ENCODE data around the gene RNF208.

RNF208 gene

DNA sequence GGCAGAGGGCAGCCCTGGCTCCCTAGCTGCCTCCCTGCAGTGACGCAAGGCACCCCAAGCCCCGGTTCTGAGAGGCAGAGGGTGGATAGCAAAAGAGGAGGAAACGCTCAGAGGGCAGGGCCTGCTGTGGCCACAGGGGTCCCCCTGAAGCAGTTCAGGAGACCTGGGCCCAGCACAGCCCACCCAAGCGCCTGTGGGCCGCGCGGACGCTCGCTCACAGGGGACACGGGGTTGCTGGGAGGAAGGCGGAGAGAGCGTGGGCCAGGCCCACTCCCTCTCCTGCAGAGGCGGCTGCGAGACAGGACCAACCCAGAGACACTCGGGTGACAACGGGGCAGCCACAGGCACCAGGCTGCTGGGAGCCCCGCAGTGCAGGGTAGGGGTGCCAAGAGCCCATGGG lies 42.3 kb downstream of the RNF208 start:
- no peak overlapping the region for H3K4me3 ChIP-seq (ENCODE audit: insufficient read depth in 1 of 2, low read depth in 1 of 2, low read length in 2 of 2)
- H2AK5ac ChIP-seq (ENCODE audit: low read length, severe bottlenecking): no peak overlapping the region
- peaks cover 0 to 4% of the 10 kb centered on the region in 2 experiments for H3K27me3 ChIP-seq (ENCODE audit: control insufficient read depth in 1 of 2, insufficient read depth in 1 of 2, low read length in 2 of 2)
- no peaks in the 10 kb centered on the region for H3K9me3 ChIP-seq (ENCODE audit: control insufficient read depth, low read length)
- H3K36me3 ChIP-seq (ENCODE audit: control insufficient read depth in 1 of 2, insufficient read depth in 2 of 2, low read depth in 1 of 2, low read length in 2 of 2): peaks cover 61 to 80% of the 10 kb centered on the region in 2 experiments
- no peak overlapping the region for H3K18ac ChIP-seq (ENCODE audit: low read depth in 1 of 2, low read length in 2 of 2)
- no peak overlapping the region for H2BK120ac ChIP-seq (ENCODE audit: low read depth, low read length)
- H3K79me1 ChIP-seq (replicated peaks; ENCODE audit: low read length, poor library complexity, severe bottlenecking): peaks cover 17% of the 10 kb centered on the region
- no peak overlapping the region for H3K4ac ChIP-seq (ENCODE audit: low read depth in 1 of 2, low read length in 2 of 2)
- H4K8ac ChIP-seq (ENCODE audit: low read length): no peak overlapping the region
- peaks cover 7% of the 10 kb centered on the region for H3K4me1 ChIP-seq (ENCODE audit: control insufficient read depth, insufficient read depth, low read depth, low read length)
- no peak for DNase-seq
- H4K91ac ChIP-seq (ENCODE audit: low read length): no peak overlapping the region
- H3K9ac ChIP-seq (ENCODE audit: low read length): no peak overlapping the region
- H3K27ac ChIP-seq (ENCODE audit: low read length, poor library complexity, severe bottlenecking): no peak overlapping the region
- no peak overlapping the region for H3K23ac ChIP-seq (ENCODE audit: low read length in 2 of 2)
- no peak overlapping the region for H2AFZ ChIP-seq (ENCODE audit: low read depth, low read length)
- H3K4me2 ChIP-seq (ENCODE audit: low read length, poor library complexity, severe bottlenecking): no peak overlapping the region
- no peak overlapping the region for H2BK12ac ChIP-seq (ENCODE audit: low read length in 2 of 2)
- no peak overlapping the region for H2BK5ac ChIP-seq (ENCODE audit: low read depth, low read length, poor library complexity, severe bottlenecking)
- H3K14ac ChIP-seq (ENCODE audit: low read length in 2 of 2): no peak overlapping the region
- no peak overlapping the region for H2BK15ac ChIP-seq (ENCODE audit: low read depth, poor library complexity, severe bottlenecking)
- 97% methylated on average over 17 of the region's 17 CpGs for WGBS

DNA sequence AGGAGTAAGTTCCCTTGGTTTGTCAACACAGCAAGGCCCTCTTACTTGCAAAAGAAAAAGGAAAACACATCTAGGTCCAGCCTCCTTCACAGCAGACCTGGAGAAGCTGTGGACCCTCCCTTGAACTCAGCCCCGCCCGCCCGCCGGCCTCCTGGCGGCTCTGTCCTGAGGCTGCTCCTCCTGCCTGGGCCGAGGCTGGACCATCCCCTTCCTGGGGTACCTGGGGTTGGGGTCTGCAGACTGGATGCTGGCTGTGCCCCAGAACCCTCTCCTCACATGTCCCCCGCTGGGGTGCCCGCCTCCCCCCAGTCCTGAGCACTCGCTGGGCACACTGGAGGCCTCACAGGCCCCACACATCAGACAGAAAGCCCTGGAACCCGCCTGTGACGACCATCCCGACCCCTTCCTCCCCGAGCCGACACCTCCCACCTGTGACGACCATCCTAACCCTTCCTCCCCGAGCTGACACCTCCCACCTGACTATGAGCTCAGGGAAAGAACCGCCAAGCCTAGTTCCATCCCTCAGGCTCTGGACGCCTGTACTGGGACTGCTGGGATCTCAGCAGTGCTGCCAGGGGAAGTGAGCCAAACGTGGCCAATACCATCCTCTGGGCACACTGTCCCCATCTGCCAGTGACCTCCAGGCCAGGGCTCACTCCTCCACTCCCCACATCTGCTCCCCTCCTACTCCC lies 43.0 kb downstream of the RNF208 start:
- Histone ChIP-seq H2AK5ac (ENCODE audit: low read length, severe bottlenecking) (no peak overlapping the region), H4K91ac (ENCODE audit: low read length) (peak overlapping the region; percentile 12), H3K4me3 (ENCODE audit: insufficient read depth in 1 of 2, low read depth in 1 of 2, low read length in 2 of 2) (no peak overlapping the region), H3K27me3 (ENCODE audit: control insufficient read depth in 1 of 2, insufficient read depth in 1 of 2, low read length in 2 of 2) (peaks cover under 1 to 9% of the 10 kb centered on the region in 2 experiments), H2BK15ac (ENCODE audit: low read depth, poor library complexity, severe bottlenecking) (no peak overlapping the region), H3K9me3 (ENCODE audit: control insufficient read depth, low read length) (no peaks in the 10 kb centered on the region), H2BK12ac (ENCODE audit: low read length in 2 of 2) (no peak overlapping the region), H3K4ac (ENCODE audit: low read depth in 1 of 2, low read length in 2 of 2) (no peak overlapping the region), H3K18ac (ENCODE audit: low read depth in 1 of 2, low read length in 2 of 2) (no peak overlapping the region), H3K4me2 (ENCODE audit: low read length, poor library complexity, severe bottlenecking) (no peak overlapping the region), H3K79me1 (replicated peaks; ENCODE audit: low read length, poor library complexity, severe bottlenecking) (peaks cover 13% of the 10 kb centered on the region), H4K8ac (ENCODE audit: low read length) (no peak overlapping the region), H3K23ac (ENCODE audit: low read length in 2 of 2) (no peak overlapping the region), H3K27ac (ENCODE audit: low read length, poor library complexity, severe bottlenecking) (no peak overlapping the region), H2AFZ (ENCODE audit: low read depth, low read length) (no peak overlapping the region), H2BK120ac (ENCODE audit: low read depth, low read length) (no peak overlapping the region), H2BK5ac (ENCODE audit: low read depth, low read length, poor library complexity, severe bottlenecking) (no peak overlapping the region), H3K9ac (ENCODE audit: low read length) (no peak overlapping the region), H3K36me3 (ENCODE audit: control insufficient read depth in 1 of 2, insufficient read depth in 2 of 2, low read depth in 1 of 2, low read length in 2 of 2) (peaks cover 54 to 74% of the 10 kb centered on the region in 2 experiments), H3K4me1 (ENCODE audit: control insufficient read depth, insufficient read depth, low read depth, low read length) (peaks cover 7% of the 10 kb centered on the region), H3K14ac (ENCODE audit: low read length in 2 of 2) (no peak overlapping the region)
- WGBS: 92% methylated on average over 19 of the region's 19 CpGs
- no peak for DNase-seq

DNA sequence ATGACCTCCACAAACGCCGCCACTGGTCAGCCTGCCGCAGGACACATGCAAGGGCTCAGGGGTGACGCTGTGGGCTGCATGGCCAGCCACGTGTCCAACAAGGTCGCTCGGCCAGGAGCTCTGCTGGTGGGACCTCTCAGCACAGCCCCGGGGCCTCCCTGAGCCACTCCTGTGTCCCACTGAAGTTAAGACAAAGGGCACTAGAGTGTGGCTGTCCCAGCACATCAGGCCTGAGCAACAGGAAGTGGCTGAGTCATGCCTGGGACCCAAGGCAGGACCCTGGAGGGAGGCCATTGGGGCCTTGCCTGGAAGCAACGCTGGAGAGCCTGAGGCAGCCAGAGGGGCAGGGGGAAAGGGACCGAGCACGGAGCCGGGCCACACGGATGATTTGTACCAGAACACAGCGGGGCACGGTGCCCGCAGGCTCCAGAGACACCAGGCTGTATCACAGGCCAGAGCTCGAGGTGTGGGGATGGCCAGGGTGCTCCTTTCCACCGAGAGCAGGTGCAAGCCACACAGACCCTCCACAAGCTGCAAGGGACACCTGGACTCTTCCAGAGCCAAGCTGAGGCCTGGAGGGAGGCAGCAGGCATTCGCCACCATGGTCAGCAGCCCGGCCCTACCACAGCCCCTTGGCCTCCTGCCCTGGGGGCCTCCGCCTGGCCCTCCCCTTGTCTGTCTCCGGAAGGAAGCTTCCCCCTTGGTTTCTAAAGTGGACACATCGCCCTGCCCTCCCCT lies 43.7 kb downstream of the RNF208 start:
- Histone ChIP-seq H2AK5ac (ENCODE audit: low read length, severe bottlenecking) (no peak overlapping the region), H3K27me3 (ENCODE audit: control insufficient read depth in 1 of 2, insufficient read depth in 1 of 2, low read length in 2 of 2) (peaks cover 5 to 16% of the 10 kb centered on the region in 2 experiments), H3K9me3 (ENCODE audit: control insufficient read depth, low read length) (no peaks in the 10 kb centered on the region), H3K14ac (ENCODE audit: low read length in 2 of 2) (no peak overlapping the region), H3K18ac (ENCODE audit: low read depth in 1 of 2, low read length in 2 of 2) (no peak overlapping the region), H2AFZ (ENCODE audit: low read depth, low read length) (no peak overlapping the region), H3K4me2 (ENCODE audit: low read length, poor library complexity, severe bottlenecking) (no peak overlapping the region), H2BK120ac (ENCODE audit: low read depth, low read length) (no peak overlapping the region), H2BK5ac (ENCODE audit: low read depth, low read length, poor library complexity, severe bottlenecking) (no peak overlapping the region), H2BK12ac (ENCODE audit: low read length in 2 of 2) (no peak overlapping the region), H3K79me1 (replicated peaks; ENCODE audit: low read length, poor library complexity, severe bottlenecking) (peaks cover 9% of the 10 kb centered on the region), H3K36me3 (ENCODE audit: control insufficient read depth in 1 of 2, insufficient read depth in 2 of 2, low read depth in 1 of 2, low read length in 2 of 2) (peaks cover 47 to 67% of the 10 kb centered on the region in 2 experiments), H3K9ac (ENCODE audit: low read length) (no peak overlapping the region), H3K4ac (ENCODE audit: low read depth in 1 of 2, low read length in 2 of 2) (no peak overlapping the region), H3K23ac (ENCODE audit: low read length in 2 of 2) (no peak overlapping the region), H3K4me1 (ENCODE audit: control insufficient read depth, insufficient read depth, low read depth, low read length) (peaks cover 7% of the 10 kb centered on the region), H2BK15ac (ENCODE audit: low read depth, poor library complexity, severe bottlenecking) (no peak overlapping the region), H3K4me3 (ENCODE audit: insufficient read depth in 1 of 2, low read depth in 1 of 2, low read length in 2 of 2) (no peak overlapping the region), H3K27ac (ENCODE audit: low read length, poor library complexity, severe bottlenecking) (no peak overlapping the region), H4K91ac (ENCODE audit: low read length) (no peak overlapping the region), H4K8ac (ENCODE audit: low read length) (no peak overlapping the region)
- DNase-seq: no peak
- 90% methylated on average over 23 of the region's 23 CpGs for WGBS
